CD8-positive, alpha-beta memory T cell (primary cell): Measurements from ENCODE around the gene ACSL1. TPM values are rescaled to one million over a fixed set of nuclear protein-coding genes. Genes with fewer than 3 reads are reported as not detected.
A peak's percentile ranks its signal among the peaks of the same experiment; 100 is the strongest.
"Not testable (repeated sequence)": the region's sequence is repeated elsewhere in the genome, so short reads cannot be mapped to it uniquely, and the experiment has no call there.

Source experiments
- CTCF ChIA-PET: fragments of 350-600 bp; sonication (Branson Sonifier 250); formaldehyde crosslinking; loops from one replicate; lab custom pipeline; 2021; ENCODE audit warnings: antibody characterized with exemption; lab: Charles Lee
- POLR2A ChIA-PET: fragments of 350-600 bp; sonication (Branson Sonifier 250); formaldehyde crosslinking; loops from one replicate; lab custom pipeline; 2021; ENCODE audit warnings: antibody characterized with exemption; lab: Charles Lee
- DNase-seq, 5 donors: peaks; one replicate each; pipeline versions ENCODE4 v3.0.0 to v3.0.0-alpha.2; 2020 to 2022; ENCODE audit warnings: mixed read lengths in 1 of 5
- H3K27ac ChIP-seq: one replicate; pipeline ENCODE4 v1.7.0; 2013; ENCODE audit warnings: low read depth, mild to moderate bottlenecking, low read length, moderate library complexity
- H3K27me3 ChIP-seq: 2 replicates; pipeline ENCODE4 v1.7.0; 2013; ENCODE audit warnings: low read length, mild to moderate bottlenecking; ENCODE audit not compliant: insufficient read depth, poor library complexity, severe bottlenecking
- H3K36me3 ChIP-seq: 2 replicates; pipeline ENCODE4 v1.7.0; 2013; ENCODE audit warnings: mild to moderate bottlenecking, low read length, moderate library complexity; ENCODE audit not compliant: insufficient read depth
- H3K4me1 ChIP-seq: 2 replicates; pipeline ENCODE4 v1.7.0; 2013; ENCODE audit warnings: mild to moderate bottlenecking, low read length, moderate library complexity; ENCODE audit not compliant: insufficient read depth
- H3K4me3 ChIP-seq: 2 replicates; pipeline ENCODE4 v1.7.0; 2013; ENCODE audit warnings: mild to moderate bottlenecking, low read length
- H3K9me3 ChIP-seq: 2 replicates; pipeline ENCODE4 v1.7.0; 2013; ENCODE audit warnings: mild to moderate bottlenecking, low read length
- H3K27ac Mint-ChIP-seq, 8 donors: one replicate each; pipeline ENCODE4 v1.8.0; 2020 to 2021; ENCODE audit warnings: mixed read lengths in 8 of 8, mild to moderate bottlenecking in 6 of 8, inconsistent platforms in 3 of 8, moderate library complexity in 3 of 8
- H3K27me3 Mint-ChIP-seq, 2 donors: one replicate each; pipeline ENCODE4 v1.8.0; 2020 to 2021; ENCODE audit warnings: mixed read lengths in 2 of 2, mild to moderate bottlenecking in 1 of 2, moderate library complexity in 1 of 2
- H3K36me3 Mint-ChIP-seq, 3 donors: one replicate each; pipeline ENCODE4 v1.8.0; 2020 to 2021; ENCODE audit warnings: mixed read lengths in 3 of 3, inconsistent platforms in 1 of 3, mild to moderate bottlenecking in 1 of 3
- H3K4me1 Mint-ChIP-seq, 3 donors: one replicate each; pipeline ENCODE4 v1.8.0; 2020 to 2021; ENCODE audit warnings: mixed read lengths in 3 of 3, inconsistent platforms in 1 of 3, mild to moderate bottlenecking in 1 of 3
- H3K4me3 Mint-ChIP-seq, 7 donors: one replicate each; pipeline ENCODE4 v1.8.0; 2020 to 2021; ENCODE audit warnings: mixed read lengths in 7 of 7, mild to moderate bottlenecking in 6 of 7, moderate library complexity in 4 of 7, inconsistent platforms in 2 of 7
- H3K9me3 Mint-ChIP-seq, 5 donors: one replicate each; pipeline ENCODE4 v1.8.0; 2020 to 2022; ENCODE audit warnings: mixed read lengths in 5 of 5, mild to moderate bottlenecking in 3 of 5, moderate library complexity in 2 of 5, inconsistent platforms in 1 of 5
- polyA plus RNA-seq: library from polyadenylated mRNA; unstranded; fragments of 300-500 nt; fragmentation: Illumina TruSeq; gene quantifications from one replicate; pipeline ENCODE4 v1.2.3, GENCODE V29; 2021
- total RNA-seq, 2 experiments: library from RNA; stranded (reverse); gene quantifications; one replicate each; pipeline ENCODE4 v1.2.3, GENCODE V29; 2021

The ACSL1 gene
- total and polyA plus RNA-seq, 3 experiments from 2014 or later, result 7.5 to 25.4 (median 23.5) TPM

DNA sequence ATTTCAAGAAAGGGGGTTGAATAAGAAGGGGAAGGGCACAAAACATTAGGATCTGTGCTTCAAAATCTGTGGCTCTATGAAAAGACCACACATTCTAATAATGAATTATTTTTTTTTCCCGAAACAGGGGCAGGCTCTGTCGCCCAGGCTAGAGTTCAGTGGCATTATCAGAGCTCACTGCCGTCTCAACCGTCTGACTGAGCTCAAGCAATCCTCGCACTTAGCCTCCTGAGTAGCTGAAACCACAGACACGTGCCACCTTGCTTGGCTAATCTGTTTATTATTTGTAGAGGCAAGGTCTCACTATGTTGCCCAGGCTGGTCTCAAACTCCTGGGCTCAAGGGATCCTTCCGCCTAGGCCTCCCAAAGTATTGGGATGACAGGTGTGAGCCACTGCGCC is 33.4 kb downstream of the ACSL1 start:
- H3K9me3 ChIP-seq, result no peaks in the 10 kb centered on the region
- no peak for DNase-seq
- Mint-ChIP-seq H3K27me3 (peaks cover 0 to 1% of the 10 kb centered on the region in 2 donors), H3K9me3 (no peaks in the 10 kb centered on the region), H3K27ac (no peak overlapping the region), H3K36me3 (peaks cover 0 to 24% (median 11%) of the 10 kb centered on the region in 3 donors), H3K4me1 (peaks cover 18 to 35% (median 20%) of the 10 kb centered on the region in 3 donors), H3K4me3 (no peak overlapping the region)
- H3K27ac ChIP-seq, result no peak overlapping the region
- peaks cover 15% of the 10 kb centered on the region for H3K4me1 ChIP-seq
- ChIA-PET CTCF (interaction anchor here (0.7 kb wide), 1 partner anchor 12 kb away, joined by 3 read pairs; no protein-coding TSS in a partner anchor), POLR2A (no interaction called here)
- H3K4me3 ChIP-seq, result no peak overlapping the region
- H3K36me3 ChIP-seq, result no peaks in the 10 kb centered on the region
- H3K27me3 ChIP-seq, result no peaks in the 10 kb centered on the region

DNA sequence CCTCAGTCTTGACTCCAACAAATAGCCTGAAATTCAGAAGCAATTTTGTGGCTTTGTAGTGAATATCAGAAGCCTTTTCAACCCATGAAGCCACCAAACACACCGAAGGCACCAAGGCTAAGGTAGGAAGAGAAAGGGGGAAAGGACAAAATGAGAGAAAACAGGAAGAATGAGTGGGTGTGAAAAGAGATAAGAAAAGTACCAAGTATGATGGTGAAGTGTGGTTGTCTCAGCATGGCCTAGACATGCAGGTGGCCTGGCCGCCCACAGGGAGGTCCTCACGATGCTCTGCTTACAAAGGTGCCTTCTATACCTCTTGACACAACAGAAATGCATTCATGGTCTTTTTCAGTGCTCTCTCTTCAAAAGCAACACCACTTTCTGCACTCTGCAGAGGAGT is 34.9 kb downstream of the ACSL1 start:
- H3K36me3 Mint-ChIP-seq, result peaks cover 5 to 32% (median 12%) of the 10 kb centered on the region in 3 donors
- H3K4me3 Mint-ChIP-seq, result no peak overlapping the region
- POLR2A ChIA-PET, result no interaction called here
- H3K9me3 Mint-ChIP-seq, result no peaks in the 10 kb centered on the region
- Histone ChIP-seq H3K27me3 (no peaks in the 10 kb centered on the region), H3K36me3 (no peaks in the 10 kb centered on the region), H3K4me3 (no peak overlapping the region), H3K4me1 (peaks cover 15% of the 10 kb centered on the region), H3K9me3 (no peaks in the 10 kb centered on the region), H3K27ac (no peak overlapping the region)
- no peak for DNase-seq
- no peak overlapping the region for H3K27ac Mint-ChIP-seq
- H3K27me3 Mint-ChIP-seq, result peaks cover 0 to 1% of the 10 kb centered on the region in 2 donors
- CTCF ChIA-PET, result no interaction called here
- peaks cover 16 to 35% (median 20%) of the 10 kb centered on the region in 3 donors for H3K4me1 Mint-ChIP-seq

DNA sequence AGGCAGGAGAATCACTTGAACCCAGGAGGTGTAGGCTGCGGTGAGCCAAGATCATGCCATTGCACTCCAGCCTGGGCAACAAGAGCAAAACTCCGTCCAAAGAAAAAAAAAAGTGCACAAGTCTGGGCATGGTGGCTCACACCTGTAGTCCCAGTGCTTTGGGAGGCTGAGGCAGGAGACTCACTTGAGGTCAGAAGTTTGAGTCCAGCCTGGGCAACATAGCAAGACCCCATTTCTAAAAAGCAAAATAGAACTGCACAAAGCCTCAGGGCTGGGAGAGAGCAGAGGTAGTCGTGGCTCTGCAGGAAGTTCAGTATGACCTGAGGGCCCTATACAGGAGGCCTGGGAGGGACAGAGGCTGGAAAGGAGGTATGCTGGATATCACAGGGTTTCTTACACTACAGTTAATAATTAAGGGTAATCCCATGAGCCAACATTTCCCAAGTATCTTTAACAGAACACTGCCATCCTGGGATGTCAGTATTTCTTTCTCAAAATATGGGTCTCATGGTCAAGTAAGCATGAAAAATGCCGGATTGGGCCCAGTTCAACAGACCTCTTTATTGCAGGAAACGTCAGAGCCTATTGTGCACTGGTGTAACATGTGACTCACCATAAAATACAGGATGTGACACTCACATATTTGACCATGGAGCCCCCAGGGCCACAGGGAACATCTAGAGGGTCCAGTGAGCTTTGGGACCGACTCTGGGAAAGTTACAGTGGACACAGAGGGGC is 37.8 kb downstream of the ACSL1 start:
- Histone ChIP-seq H3K9me3 (no peaks in the 10 kb centered on the region), H3K4me3 (no peak overlapping the region), H3K4me1 (peaks cover 4% of the 10 kb centered on the region), H3K27me3 (no peaks in the 10 kb centered on the region), H3K36me3 (no peaks in the 10 kb centered on the region), H3K27ac (no peak overlapping the region)
- Mint-ChIP-seq H3K9me3 (no peaks in the 10 kb centered on the region), H3K27me3 (peaks cover 0 to 1% of the 10 kb centered on the region in 2 donors), H3K27ac (no peak overlapping the region), H3K36me3 (peaks cover 9 to 54% (median 19%) of the 10 kb centered on the region in 3 donors), H3K4me1 (peaks cover 6 to 22% (median 7%) of the 10 kb centered on the region in 3 donors), H3K4me3 (no peak overlapping the region)
- ChIA-PET CTCF (no interaction called here), POLR2A (no interaction called here)
- DNase-seq, result no peak

DNA sequence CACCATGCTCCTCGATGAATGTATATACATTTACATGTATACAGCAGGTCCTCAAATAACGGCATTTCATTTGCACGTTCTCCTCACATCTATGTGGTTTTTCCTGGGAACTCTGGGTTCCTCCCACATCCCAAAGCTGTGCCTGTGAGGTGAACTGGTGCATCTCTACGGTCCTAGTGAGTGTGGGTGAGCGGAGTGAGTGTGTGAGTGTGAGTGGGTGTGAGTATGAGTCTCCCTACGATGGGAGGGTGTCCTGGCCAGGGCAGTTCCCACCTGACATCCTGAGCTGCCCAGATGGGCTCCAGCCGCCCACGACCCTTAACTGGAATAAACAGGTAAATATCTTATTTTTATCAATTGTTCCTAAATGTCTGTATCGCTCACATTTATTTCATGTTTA is 40.0 kb downstream of the ACSL1 start:
- Histone ChIP-seq H3K27me3 (no peaks in the 10 kb centered on the region), H3K4me3 (no peak overlapping the region), H3K27ac (no peak overlapping the region), H3K36me3 (no peaks in the 10 kb centered on the region), H3K9me3 (no peaks in the 10 kb centered on the region), H3K4me1 (no peaks in the 10 kb centered on the region)
- Mint-ChIP-seq H3K4me3 (no peak overlapping the region), H3K36me3 (peaks cover 14 to 60% (median 22%) of the 10 kb centered on the region in 3 donors), H3K27me3 (peaks cover 0 to 1% of the 10 kb centered on the region in 2 donors), H3K27ac (no peak overlapping the region), H3K4me1 (peaks cover 2 to 7% (median 3%) of the 10 kb centered on the region in 3 donors), H3K9me3 (no peaks in the 10 kb centered on the region)
- CTCF ChIA-PET, result interaction anchor here (0.7 kb wide), 1 partner anchor 66 kb away, joined by 3 read pairs; no protein-coding TSS in a partner anchor
- no peak for DNase-seq
- POLR2A ChIA-PET, result no interaction called here

DNA sequence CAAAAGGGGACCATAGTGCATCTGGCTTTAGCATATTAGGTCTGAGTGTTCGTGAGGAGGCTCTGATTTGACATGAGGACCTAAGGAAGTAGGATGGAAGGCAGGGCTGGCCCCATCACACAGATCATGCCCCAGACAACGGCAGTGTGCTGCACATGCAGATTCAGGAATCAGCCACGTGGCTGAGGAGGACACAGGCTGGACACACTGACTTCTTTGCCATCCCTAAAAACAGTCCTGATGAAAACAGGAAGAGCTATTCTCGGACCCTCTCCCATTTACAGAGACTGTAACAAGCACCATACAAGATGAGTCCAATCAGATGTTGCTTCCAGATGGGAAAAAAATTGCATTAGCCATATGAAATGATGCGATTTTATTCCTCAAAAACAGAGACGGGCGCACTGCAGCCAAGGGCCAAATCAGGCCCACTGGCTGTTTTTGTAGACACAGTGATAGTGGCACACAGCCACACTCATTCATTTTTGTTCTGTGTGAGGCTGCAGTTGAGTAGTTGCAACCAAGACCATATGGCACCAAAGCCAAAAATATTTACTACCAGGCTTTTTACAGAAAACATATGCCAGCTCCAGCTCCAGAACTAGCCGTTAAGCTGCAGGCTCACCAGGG is 41.0 kb downstream of the ACSL1 start:
- Histone ChIP-seq H3K4me3 (no peak overlapping the region), H3K27me3 (no peaks in the 10 kb centered on the region), H3K27ac (no peak overlapping the region), H3K9me3 (no peaks in the 10 kb centered on the region), H3K4me1 (no peaks in the 10 kb centered on the region), H3K36me3 (no peaks in the 10 kb centered on the region)
- no peak for DNase-seq
- Mint-ChIP-seq H3K27ac (no peak overlapping the region), H3K36me3 (peaks cover 14 to 62% (median 19%) of the 10 kb centered on the region in 3 donors), H3K9me3 (no peaks in the 10 kb centered on the region), H3K4me3 (no peak overlapping the region), H3K4me1 (no peaks in the 10 kb centered on the region), H3K27me3 (no peaks in the 10 kb centered on the region)
- ChIA-PET POLR2A (no interaction called here), CTCF (no interaction called here)

DNA sequence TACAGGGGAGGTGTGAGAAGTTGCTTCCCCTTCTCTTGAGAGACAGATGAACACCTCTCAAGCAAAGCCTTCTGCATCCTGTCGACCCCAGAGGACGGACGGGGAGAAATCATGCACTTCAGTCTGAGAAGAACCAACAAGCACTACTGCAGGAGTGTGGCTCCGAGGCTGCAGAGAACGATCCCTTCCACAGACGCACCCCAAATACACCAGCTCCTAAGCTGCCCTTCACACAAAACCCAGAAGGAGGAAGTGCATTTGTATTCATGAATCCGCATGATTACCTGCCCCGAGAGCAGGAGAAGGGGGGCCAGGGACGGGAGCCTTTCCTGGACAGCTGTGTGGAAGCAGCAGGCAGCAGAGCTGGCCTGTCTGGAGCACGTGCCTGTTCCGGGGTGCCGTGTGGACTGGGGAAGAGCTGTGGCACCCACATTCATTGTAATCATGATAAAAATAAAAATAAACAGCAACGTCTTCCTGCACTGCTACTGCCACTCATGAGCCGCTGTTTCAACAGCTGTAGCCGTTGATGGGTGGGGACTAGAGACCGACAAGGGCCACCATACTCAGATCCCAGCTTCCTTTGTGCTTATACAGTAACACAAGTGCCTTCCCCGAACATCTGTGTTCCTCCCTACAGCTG is 42.9 kb downstream of the ACSL1 start:
- Histone ChIP-seq H3K9me3 (no peaks in the 10 kb centered on the region), H3K27me3 (no peaks in the 10 kb centered on the region), H3K27ac (no peak overlapping the region), H3K4me3 (no peak overlapping the region), H3K36me3 (no peaks in the 10 kb centered on the region), H3K4me1 (no peaks in the 10 kb centered on the region)
- ChIA-PET POLR2A (no interaction called here), CTCF (interaction anchor here (1.1 to 1.2 kb wide), 2 partner anchors 10 to 15 kb away, joined by 3 read pairs; no protein-coding TSS in a partner anchor)
- H3K27me3 Mint-ChIP-seq, result peaks cover 0 to 1% of the 10 kb centered on the region in 2 donors
- peaks cover 20 to 55% (median 22%) of the 10 kb centered on the region in 3 donors for H3K36me3 Mint-ChIP-seq
- no peak for DNase-seq
- peak overlapping the region in 1 of 7 donors; percentile 1 for H3K4me3 Mint-ChIP-seq
- H3K9me3 Mint-ChIP-seq, result no peaks in the 10 kb centered on the region
- H3K4me1 Mint-ChIP-seq, result no peaks in the 10 kb centered on the region
- peak overlapping the region in 3 of 8 donors; percentile 53 to 81 (median 70) for H3K27ac Mint-ChIP-seq

DNA sequence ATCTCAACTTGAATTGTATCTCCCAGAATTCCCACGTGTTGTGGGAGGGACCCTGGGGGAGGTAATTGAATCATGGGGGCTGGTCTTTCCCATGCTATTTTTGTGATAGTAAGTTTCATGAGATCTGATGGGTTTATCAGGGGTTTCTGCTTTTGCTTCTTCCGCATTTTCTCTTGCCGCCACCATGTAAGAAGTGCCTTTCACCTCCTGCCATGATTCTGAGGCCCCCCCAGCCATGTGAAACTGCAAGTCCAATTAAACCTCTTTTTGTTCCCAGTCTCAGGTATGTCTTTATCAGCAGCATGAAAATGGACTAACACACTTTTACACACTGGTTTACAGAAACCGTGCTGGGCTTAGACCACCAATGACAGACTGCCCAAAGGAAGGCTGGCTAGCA is 46.6 kb downstream of the ACSL1 start:
- H3K4me3 ChIP-seq, H3K4me1 Mint-ChIP-seq, H3K4me1 ChIP-seq, H3K27me3 Mint-ChIP-seq, H3K4me3 Mint-ChIP-seq, H3K9me3 ChIP-seq, POLR2A ChIA-PET, H3K9me3 Mint-ChIP-seq, H3K27me3 ChIP-seq, DNase-seq, CTCF ChIA-PET, H3K27ac ChIP-seq, H3K36me3 ChIP-seq: not testable (repeated sequence)
- Mint-ChIP-seq H3K36me3 (peaks cover 15 to 37% (median 17%) of the 10 kb centered on the region in 3 donors), H3K27ac (peak overlapping the region in 1 of 8 donors; percentile 24)

DNA sequence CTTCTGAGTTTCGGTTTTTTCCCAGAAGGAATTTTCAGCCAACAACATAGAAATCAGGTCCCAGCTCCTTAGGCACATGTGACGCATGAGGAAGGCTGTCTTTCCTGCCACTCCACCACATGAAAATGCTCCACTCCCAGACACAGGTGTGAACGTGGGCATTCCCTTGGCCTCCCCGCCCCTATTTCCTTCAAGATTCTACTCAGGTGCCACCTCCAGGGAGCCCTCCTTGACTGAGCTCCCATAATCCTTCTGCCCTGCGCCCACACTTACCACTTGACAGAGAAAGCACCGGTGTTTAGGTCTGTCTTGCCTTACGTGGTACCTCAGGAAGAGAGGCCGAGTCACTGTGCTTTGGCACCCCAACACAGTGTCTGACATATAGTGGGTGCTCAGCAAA is 47.4 kb downstream of the ACSL1 start:
- DNase-seq, result no peak
- no peaks in the 10 kb centered on the region for H3K4me1 ChIP-seq
- Mint-ChIP-seq H3K27ac (peak overlapping the region in 1 of 8 donors; percentile 91), H3K9me3 (no peaks in the 10 kb centered on the region), H3K27me3 (peaks cover 0 to 1% of the 10 kb centered on the region in 2 donors), H3K36me3 (peaks cover 10 to 38% (median 14%) of the 10 kb centered on the region in 3 donors), H3K4me3 (no peak overlapping the region), H3K4me1 (no peaks in the 10 kb centered on the region)
- H3K27ac ChIP-seq, result no peak overlapping the region
- no peaks in the 10 kb centered on the region for H3K9me3 ChIP-seq
- ChIA-PET CTCF (no interaction called here), POLR2A (no interaction called here)
- no peaks in the 10 kb centered on the region for H3K36me3 ChIP-seq
- H3K27me3 ChIP-seq, result no peaks in the 10 kb centered on the region
- H3K4me3 ChIP-seq, result no peak overlapping the region
